GM06990 (cell line): Measurements from ENCODE around the gene RPS6KB2.
"Not testable (repeated sequence)": the region's sequence is repeated elsewhere in the genome, so short reads cannot be mapped to it uniquely, and the experiment has no call there.

Experiments
- DNase-seq: peaks from one replicate; pipeline ENCODE4 v3.0.0-alpha.2; 2011; ENCODE audit not compliant: insufficient read length; ENCODE audit errors: extremely low read depth
- H3K27me3 ChIP-seq: replicated peaks from 2 replicates; pipeline ENCODE4 v1.6.0; 2011; ENCODE audit warnings: low read length; ENCODE audit not compliant: control insufficient read depth, insufficient read depth
- H3K36me3 ChIP-seq: 2 replicates; pipeline ENCODE4 v1.5.1; 2011; ENCODE audit warnings: low read length; ENCODE audit not compliant: control insufficient read depth, insufficient read depth
- H3K4me3 ChIP-seq: replicated peaks from 2 replicates; pipeline ENCODE4 v1.5.1; 2011; ENCODE audit warnings: low read depth, mild to moderate bottlenecking, control low read depth, low read length
- TF ChIP-seq, protein P1 (sequence below): IDR thresholded peaks from 2 replicates; pipeline ENCODE4 v1.5.1; 2011; ENCODE audit warnings: low read length, control low read depth, mild to moderate bottlenecking, inconsistent platforms; ENCODE audit not compliant: insufficient read depth, poor library complexity, severe bottlenecking

Gene RPS6KB2

DNA sequence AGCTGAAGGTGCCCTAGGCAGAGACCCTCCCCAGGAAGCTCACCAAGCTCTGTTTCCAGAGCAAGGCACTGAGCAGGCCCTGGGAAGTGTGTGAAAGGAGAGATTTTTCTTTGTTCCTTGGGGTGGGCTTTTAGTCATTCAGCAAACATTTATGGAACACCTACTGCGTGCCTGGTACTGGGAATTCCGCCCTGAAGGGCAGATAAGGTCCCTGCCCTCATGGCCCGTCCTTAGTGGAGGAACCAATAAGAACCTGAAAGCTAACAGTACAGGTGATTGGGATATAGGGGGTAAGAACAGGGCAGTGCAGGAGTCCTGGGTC lies 36.9 kb downstream of the RPS6KB2 start:
- TF ChIP-seq, protein P1, sequence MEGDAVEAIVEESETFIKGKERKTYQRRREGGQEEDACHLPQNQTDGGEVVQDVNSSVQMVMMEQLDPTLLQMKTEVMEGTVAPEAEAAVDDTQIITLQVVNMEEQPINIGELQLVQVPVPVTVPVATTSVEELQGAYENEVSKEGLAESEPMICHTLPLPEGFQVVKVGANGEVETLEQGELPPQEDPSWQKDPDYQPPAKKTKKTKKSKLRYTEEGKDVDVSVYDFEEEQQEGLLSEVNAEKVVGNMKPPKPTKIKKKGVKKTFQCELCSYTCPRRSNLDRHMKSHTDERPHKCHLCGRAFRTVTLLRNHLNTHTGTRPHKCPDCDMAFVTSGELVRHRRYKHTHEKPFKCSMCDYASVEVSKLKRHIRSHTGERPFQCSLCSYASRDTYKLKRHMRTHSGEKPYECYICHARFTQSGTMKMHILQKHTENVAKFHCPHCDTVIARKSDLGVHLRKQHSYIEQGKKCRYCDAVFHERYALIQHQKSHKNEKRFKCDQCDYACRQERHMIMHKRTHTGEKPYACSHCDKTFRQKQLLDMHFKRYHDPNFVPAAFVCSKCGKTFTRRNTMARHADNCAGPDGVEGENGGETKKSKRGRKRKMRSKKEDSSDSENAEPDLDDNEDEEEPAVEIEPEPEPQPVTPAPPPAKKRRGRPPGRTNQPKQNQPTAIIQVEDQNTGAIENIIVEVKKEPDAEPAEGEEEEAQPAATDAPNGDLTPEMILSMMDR = no peak
- peak overlapping the region; percentile 93 for H3K4me3 ChIP-seq
- no peak for DNase-seq

DNA sequence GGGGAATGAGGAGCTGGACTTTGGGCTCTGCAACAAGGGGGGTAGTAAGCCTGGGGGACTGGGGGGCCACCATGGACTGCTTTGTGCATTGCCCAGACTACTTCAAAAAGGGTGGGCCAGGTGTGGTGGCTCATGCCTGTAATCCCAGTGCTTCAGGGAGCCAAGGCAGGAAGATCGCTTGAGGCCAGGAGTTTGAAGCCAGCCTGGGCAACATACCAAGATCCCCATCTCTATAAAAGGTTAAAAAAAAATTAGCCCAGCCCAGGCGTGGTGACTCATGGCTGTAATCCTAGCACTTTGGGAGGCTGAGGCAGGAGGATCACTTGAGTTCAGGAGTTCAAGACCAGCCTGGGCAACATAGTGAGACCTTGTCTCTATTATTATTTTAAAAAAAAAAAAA lies 37.2 kb downstream of the RPS6KB2 start:
- H3K27me3 ChIP-seq, DNase-seq, H3K36me3 ChIP-seq: not testable (repeated sequence)
- H3K4me3 ChIP-seq = peak overlapping the region; percentile 93

More for the DNA sequence above, 36.9 kb downstream of the RPS6KB2 start:
- Histone ChIP-seq H3K27me3 (no peaks in the 10 kb centered on the region), H3K36me3 (no peaks in the 10 kb centered on the region; the same call in none of the 2 replicates)

DNA sequence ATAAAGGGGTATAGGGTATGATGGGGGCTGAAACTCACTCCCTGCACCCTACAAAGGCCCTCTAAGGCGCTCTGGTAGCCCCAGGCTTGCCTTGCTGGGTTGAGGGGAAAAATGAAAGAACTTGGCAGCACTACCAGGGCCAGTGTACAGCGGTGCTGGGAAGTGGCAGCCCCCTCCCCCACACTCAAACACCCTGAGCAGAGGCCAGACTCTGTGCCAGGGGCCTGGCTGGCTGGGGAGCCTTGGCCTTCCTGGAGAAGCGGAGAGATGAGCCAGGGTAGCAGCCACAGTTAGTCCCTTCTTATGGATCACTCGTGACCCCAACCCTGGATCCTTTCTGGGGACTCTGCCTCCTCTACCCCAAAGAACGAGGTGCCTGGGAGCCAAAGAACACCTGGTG lies 38.1 kb downstream of the RPS6KB2 start:
- Histone ChIP-seq H3K27me3 (no peaks in the 10 kb centered on the region), H3K36me3 (no peaks in the 10 kb centered on the region; the same call in none of the 2 replicates), H3K4me3 (no peak overlapping the region)
- no peak for DNase-seq
- TF ChIP-seq, protein P1 = no peak

DNA sequence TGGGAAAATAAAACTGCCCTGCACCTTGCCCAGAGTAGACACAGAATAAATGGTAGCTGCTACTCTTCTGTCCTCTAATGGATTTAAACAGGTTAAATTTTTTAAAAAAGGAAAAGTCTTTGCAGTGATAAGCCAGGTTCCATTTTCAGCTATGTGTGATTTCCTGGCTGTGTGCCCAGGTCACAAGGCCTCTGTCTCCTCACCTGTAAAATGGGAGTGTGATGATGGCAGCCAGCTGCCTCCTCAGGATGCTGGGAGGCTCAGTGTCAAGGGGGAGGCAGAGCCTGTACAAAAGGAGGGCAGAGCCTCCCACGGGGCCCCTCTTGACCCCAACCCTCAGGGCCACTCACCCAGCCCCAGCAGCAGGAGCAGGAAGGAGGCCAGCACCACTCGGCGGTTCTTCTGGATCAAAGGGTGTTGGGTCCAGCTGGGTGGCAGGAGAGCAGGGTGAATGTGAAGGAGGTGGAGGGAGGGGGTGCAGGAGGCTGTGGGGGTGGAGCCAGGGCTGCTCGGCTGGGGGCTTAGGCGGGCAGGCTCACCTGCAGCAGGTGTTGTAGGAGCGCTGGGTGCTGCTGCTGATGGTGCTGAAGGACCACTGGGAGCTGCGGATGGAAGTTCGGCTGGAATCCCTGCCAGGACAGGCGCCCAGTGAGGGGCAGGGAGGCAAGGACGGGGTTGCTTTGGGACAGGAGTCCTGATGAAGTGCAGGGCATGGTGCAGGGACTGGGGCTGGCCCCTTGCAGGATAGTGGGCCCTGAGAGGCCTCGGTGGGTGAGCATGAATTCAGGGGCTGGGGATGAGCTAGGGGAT lies 38.9 kb downstream of the RPS6KB2 start:
- no peaks in the 10 kb centered on the region; the same call in none of the 2 replicates for H3K36me3 ChIP-seq
- H3K4me3 ChIP-seq = no peak overlapping the region
- no peaks in the 10 kb centered on the region for H3K27me3 ChIP-seq
- TF ChIP-seq, protein P1 = no peak
- peak; percentile 12 for DNase-seq

DNA sequence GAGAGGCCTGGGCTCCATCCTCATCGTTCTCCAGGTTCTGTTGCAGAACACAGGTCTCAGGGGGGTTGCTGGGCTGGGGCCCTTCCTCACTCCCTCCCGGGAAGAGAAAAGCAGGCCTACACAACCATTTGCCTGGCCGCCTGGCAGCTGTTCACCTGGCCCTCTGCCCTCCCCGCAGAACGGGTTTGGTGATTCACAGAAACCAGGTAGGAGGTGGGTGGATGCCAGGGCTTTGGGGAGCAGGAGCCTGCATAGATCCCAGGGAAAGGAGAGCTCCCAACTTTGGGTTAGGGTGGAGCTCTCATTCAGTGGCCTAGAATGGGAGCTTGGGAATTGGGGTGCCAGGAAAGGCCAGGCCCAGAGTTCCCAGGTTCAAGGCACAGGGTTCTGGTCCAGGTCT lies 39.8 kb downstream of the RPS6KB2 start:
- DNase-seq = peak; percentile 13
- TF ChIP-seq, protein P1 = no peak
- H3K36me3 ChIP-seq = no peaks in the 10 kb centered on the region; the same call in none of the 2 replicates

DNA sequence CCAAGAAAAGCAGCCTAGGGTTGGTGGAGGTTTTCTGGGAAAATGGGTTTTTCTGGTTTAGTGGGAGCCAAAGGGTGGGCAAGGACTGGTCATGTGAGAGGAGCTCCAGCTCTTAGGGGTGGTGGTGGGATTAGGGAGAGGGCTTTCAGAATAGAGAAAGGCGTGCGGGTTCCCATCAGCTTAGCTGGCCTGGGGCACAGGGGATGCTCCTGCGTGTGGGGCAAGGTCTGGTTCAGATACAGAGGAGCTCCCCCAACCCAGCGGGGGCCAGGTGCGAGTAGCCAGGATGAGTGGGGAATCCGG lies 40.1 kb downstream of the RPS6KB2 start:
- no peak for DNase-seq
- TF ChIP-seq, protein P1 = no peak
- Histone ChIP-seq H3K36me3 (no peaks in the 10 kb centered on the region; the same call in 1 of the 2 replicates), H3K4me3 (peak overlapping the region; percentile 88), H3K27me3 (no peaks in the 10 kb centered on the region)

More for the DNA sequence above, 39.8 kb downstream of the RPS6KB2 start:
- H3K4me3 ChIP-seq = peak overlapping the region; percentile 88
- H3K27me3 ChIP-seq = no peaks in the 10 kb centered on the region
